RKO (cell line): ENCODE results near the gene MSH5.
A peak's percentile ranks its signal among the peaks of the same experiment; 100 is the strongest.
"Not testable (repeated sequence)": the region's sequence is repeated elsewhere in the genome, so short reads cannot be mapped to it uniquely, and the experiment has no call there.

Source experiments
- DNase-seq: peaks from one replicate; pipeline ENCODE4 v3.0.0-alpha.2; 2016; ENCODE audit warnings: low spot score

MSH5 gene

GRCh38 chr6:31739639-31740396 is at the start of gene MSH5:
Gene MSH5 (plus strand): TSS chr6:31740005. CDS start chr6:31740467, 462 bp downstream.
- peak; percentile 99 for DNase-seq

GRCh38 chr6:31690231-31691077 is 49.4 kb upstream of the MSH5 start:
- no peak for DNase-seq

GRCh38 chr6:31691078-31691463 is 48.7 kb upstream of the MSH5 start:
- DNase-seq, result no peak

- DNase-seq, result no peak
Measured at GRCh38 chr6:31691564-31692108, 48.2 kb upstream of the MSH5 start.

- no peak for DNase-seq
Measured at GRCh38 chr6:31692353-31692752, 47.5 kb upstream of the MSH5 start.

- DNase-seq, result no peak
Measured at GRCh38 chr6:31692886-31693285, 46.9 kb upstream of the MSH5 start.

- DNase-seq, result no peak
Measured at GRCh38 chr6:31693535-31693934, 46.3 kb upstream of the MSH5 start.

- DNase-seq, result no peak
Measured at GRCh38 chr6:31697555-31697954, 42.2 kb upstream of the MSH5 start.

- no peak for DNase-seq
Measured at GRCh38 chr6:31700740-31701401, 38.9 kb upstream of the MSH5 start.

GRCh38 chr6:31701666-31702404 is 38.0 kb upstream of the MSH5 start:
- DNase-seq, result no peak

- DNase-seq, result peak; percentile 16
Measured at GRCh38 chr6:31702405-31702818, 37.4 kb upstream of the MSH5 start.

- peak; percentile 98 for DNase-seq
Measured at GRCh38 chr6:31702819-31703716, 36.7 kb upstream of the MSH5 start, which contains the start of gene ABHD16A. Gene ABHD16A (minus strand): TSS chr6:31703324. CDS start chr6:31703281, 43 bp downstream.

GRCh38 chr6:31705931-31706330 is 33.9 kb upstream of the MSH5 start:
- DNase-seq, result no peak

- no peak for DNase-seq
Measured at GRCh38 chr6:31706599-31706998, 33.2 kb upstream of the MSH5 start, which contains the start of gene LY6G6F. Gene LY6G6F (plus strand): TSS chr6:31706866. CDS start chr6:31706907, 41 bp downstream.

GRCh38 chr6:31707701-31708100 is 32.1 kb upstream of the MSH5 start:
- DNase-seq, result no peak

GRCh38 chr6:31708224-31708623 is 31.6 kb upstream of the MSH5 start:
- no peak for DNase-seq

GRCh38 chr6:31709157-31709556 is 30.6 kb upstream of the MSH5 start:
- not testable (repeated sequence) for DNase-seq

GRCh38 chr6:31710523-31711219 is 29.1 kb upstream of the MSH5 start:
- no peak for DNase-seq

GRCh38 chr6:31711233-31711632 is 28.6 kb upstream of the MSH5 start:
- DNase-seq, result no peak

- DNase-seq, result no peak
Measured at GRCh38 chr6:31712296-31712695, 27.5 kb upstream of the MSH5 start.
